GM12801 (cell line): ENCODE measurements around the gene CNOT3.

Experiments
- CTCF ChIP-seq: IDR thresholded peaks from one replicate; pipeline ENCODE4 v1.5.1; 2011; ENCODE audit warnings: control low read depth; ENCODE audit not compliant: insufficient read length; ENCODE audit errors: extremely low read depth

Gene CNOT3

GRCh38 chr19:54136864-54137698, 481 bp upstream of the CNOT3 start:
- TF ChIP-seq CTCF: no peak

- TF ChIP-seq CTCF: no peak
Measured at GRCh38 chr19:54138489-54139256, 1.1 kb downstream of the CNOT3 start.

- TF ChIP-seq CTCF: no peak
Measured at GRCh38 chr19:54141356-54141755, 3.8 kb downstream of the CNOT3 start.

GRCh38 chr19:54142166-54142780, 4.7 kb downstream of the CNOT3 start:
- TF ChIP-seq CTCF: no peak

GRCh38 chr19:54145541-54146158, 8.1 kb downstream of the CNOT3 start:
- no peak for TF ChIP-seq CTCF

GRCh38 chr19:54147676-54148075, 10.1 kb downstream of the CNOT3 start:
- no peak for TF ChIP-seq CTCF

GRCh38 chr19:54148158-54148557, 10.6 kb downstream of the CNOT3 start:
- TF ChIP-seq CTCF: no peak
